HepG2 (cell line): ENCODE results near the gene RPTOR.

Source experiments
- HNRNPUL1 ChIP-seq: fragments of 200-400 bp; formaldehyde crosslinking; IDR thresholded peaks from 2 replicates; pipeline ENCODE4 v1.6.1; 2017; ENCODE audit warnings: low read depth, mild to moderate bottlenecking, low read length, moderate library complexity
- NR2C2 ChIP-seq: sonication (generic); formaldehyde crosslinking; IDR thresholded peaks from 2 replicates; pipeline ENCODE4 v1.4.0; 2020; ENCODE audit warnings: missing genetic modification reagents, mild to moderate bottlenecking, moderate library complexity, borderline replicate concordance
- RBM22 ChIP-seq: fragments of 200-400 bp; formaldehyde crosslinking; optimal IDR thresholded peaks from 2 replicates; pipeline ENCODE3; 2017; ENCODE audit warnings: mild to moderate bottlenecking, low read length, moderate library complexity
- SP5 ChIP-seq: IDR thresholded peaks from 2 replicates; pipeline ENCODE4 v1.6.1; 2016; ENCODE audit warnings: low read depth, borderline replicate concordance
- ZNF101 ChIP-seq: sonication (generic); formaldehyde crosslinking; IDR thresholded peaks from 2 replicates; pipeline ENCODE4 v1.4.0; 2020; ENCODE audit warnings: mild to moderate bottlenecking, low read depth, missing genetic modification reagents, borderline replicate concordance
- ZNF720 ChIP-seq: sonication (generic); formaldehyde crosslinking; IDR thresholded peaks from 2 replicates; pipeline ENCODE4 v1.4.0; 2020; ENCODE audit warnings: missing genetic modification reagents
- TF ChIP-seq, protein P1 (sequence below): sonication (generic); formaldehyde crosslinking; IDR thresholded peaks from 2 replicates; pipeline ENCODE4 v1.8.0; 2022; ENCODE audit warnings: low read depth, missing genetic modification reagents

- TF ChIP-seq ZNF101 (CRISPR knock-in tag) (no peak), NR2C2 (no peak), ZNF720 (no peak), SP5 (no peak), RBM22 (no peak), HNRNPUL1 (no peak)
- TF ChIP-seq, protein P1, sequence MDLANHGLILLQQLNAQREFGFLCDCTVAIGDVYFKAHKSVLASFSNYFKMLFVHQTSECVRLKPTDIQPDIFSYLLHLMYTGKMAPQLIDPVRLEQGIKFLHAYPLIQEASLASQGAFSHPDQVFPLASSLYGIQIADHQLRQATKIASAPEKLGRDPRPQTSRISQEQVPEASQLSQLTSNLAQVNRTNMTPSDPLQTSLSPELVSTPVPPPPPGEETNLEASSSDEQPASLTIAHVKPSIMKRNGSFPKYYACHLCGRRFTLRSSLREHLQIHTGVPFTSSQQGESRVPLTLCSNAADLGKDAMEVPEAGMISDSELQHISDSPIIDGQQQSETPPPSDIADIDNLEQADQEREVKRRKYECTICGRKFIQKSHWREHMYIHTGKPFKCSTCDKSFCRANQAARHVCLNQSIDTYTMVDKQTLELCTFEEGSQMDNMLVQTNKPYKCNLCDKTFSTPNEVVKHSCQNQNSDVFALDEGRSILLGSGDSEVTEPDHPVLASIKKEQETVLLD (CRISPR knock-in tag), result no peak
Observed at GRCh38 chr17:80771612-80772005, 227.0 kb downstream of the RPTOR start.
